Measurements from ENCODE around the gene PLEKHM2.

The PLEKHM2 gene

DNA sequence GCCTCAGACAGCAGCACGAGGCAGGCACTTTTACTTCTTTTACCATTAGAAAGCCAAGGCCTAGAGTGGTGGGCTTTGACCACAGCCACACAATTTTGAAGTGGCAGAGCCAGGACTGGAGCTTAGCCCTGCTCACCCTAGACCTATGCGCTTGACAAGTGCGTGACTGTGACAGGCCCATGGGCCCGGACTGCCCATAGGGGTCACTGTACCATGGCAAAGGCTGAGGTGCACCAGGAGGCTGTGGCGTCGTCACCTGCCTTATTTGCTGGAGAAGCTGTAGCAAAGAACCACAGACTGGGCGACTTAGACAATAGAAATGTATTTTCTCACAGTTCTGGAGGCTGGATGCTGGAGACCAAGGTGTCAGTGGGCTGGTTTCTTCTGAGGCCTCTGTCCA is 55.6 kb downstream of the PLEKHM2 start:
- no peak for FAIRE-seq
- TF ChIP-seq POLR2A (IDR thresholded peaks at IDR 0.05; ENCODE audit: low read depth, low read length), result no peak
- DNase-seq (ENCODE audit: insufficient read length, low spot score), result no peak

DNA sequence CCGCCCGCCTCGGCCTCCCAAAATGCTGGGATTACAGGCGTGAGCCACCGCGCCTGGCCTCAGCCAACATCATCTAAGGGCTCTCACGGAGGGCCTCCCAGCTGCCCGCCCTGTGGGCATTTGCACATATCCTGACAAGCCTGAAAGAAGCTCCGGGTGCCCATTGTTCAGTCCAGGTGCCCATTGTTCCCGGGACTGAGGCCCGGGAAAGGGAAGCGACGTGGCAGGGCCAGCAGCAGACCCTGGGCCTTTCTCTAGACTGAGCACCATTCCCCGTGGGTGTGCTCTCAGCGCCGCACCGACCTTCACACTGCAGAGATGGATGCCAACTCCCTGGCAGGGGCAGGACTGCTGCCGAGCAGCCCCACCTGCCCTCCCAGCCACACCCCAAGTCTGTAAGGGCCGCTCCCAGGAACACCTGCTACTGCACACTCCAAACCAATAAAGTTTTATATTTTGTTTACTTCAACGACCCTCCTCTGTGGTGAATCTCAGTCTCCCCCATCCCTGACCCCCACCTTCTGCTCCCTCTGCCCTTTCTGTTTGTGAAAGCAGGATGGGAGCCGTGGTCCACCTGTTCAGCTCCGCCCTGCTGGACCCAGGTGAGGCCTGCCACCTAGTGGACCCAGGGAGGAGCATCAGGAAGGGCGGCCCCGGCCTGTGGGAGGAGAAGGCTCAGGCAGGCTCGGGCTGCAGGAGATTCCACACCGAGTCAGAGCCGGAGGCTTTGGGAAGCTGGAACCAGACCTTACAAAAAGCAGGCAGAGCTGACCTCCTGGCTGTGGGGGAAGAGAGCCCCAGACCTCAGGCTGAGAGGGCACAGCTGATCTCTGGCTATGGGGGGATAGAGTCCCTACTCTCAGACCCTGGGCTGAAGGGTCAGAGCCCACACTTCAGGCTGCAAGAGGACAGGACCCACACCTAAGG is 57.1 kb downstream of the PLEKHM2 start:
- TF ChIP-seq POLR2A (IDR thresholded peaks at IDR 0.05; ENCODE audit: low read depth, low read length), result no peak
- FAIRE-seq (peak; percentile 70), DNase-seq (ENCODE audit: insufficient read length, low spot score) (peak; percentile 78)

DNA sequence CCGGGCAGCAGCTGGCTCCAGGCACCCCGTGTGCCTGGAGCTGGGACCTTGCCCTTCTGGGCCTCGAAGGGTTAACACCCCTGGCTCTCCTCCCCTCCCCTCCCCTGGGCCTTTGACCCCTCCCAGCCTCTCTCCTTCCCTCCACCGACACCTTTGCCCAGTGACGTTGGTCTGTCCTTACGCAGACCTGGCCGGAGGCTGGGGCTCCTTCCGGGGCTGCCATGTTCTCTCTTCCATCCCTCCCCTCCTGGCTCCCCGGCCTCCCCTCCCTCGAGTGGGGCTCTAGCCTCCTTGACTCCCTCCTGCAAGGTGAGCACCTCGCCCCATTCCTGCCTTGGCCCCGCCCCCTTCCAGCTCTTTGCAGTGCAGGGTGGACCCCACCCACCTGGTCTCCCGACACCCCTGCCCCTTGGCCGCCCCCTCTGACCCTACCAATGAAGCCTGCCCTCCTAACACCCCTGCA is 58.2 kb downstream of the PLEKHM2 start, which contains the start of gene TMEM82:
TMEM82 (plus strand) TSS at position 161 of the 463 bp plus-strand sequence; CDS start at position 222, 61 bp downstream.
- TF ChIP-seq POLR2A (IDR thresholded peaks at IDR 0.05; ENCODE audit: low read depth, low read length), result no peak
- FAIRE-seq, result no peak
- no peak for DNase-seq (ENCODE audit: insufficient read length, low spot score)

DNA sequence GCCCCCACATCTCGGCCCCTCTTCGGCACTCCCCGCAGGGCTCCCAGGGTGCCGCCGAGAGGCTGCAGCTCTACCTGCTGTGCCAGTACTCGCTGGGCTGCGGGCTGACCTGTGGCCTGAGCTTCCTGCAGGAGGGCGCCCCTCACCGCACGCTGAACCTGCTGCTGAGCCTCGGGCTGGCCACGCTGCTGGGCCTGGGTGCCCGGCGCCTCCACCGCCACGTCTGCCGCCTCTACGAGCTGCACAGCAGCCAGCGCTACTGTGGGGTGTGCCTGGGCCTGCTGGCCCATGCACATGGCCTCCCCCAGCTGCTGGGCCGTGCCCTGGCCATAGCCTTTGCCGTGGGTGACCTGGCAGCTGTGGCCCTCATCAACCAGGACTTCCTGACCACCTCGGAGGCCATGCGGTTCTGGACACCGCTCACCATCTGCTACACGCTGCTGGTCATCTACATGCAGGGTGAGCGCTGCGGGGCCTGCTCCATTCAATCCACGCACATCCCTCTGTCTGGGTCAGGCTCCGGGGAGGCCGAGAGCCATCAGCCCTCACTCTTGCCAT is 60.1 kb downstream of the PLEKHM2 start:
- TF ChIP-seq POLR2A (IDR thresholded peaks at IDR 0.05; ENCODE audit: low read depth, low read length), result no peak
- FAIRE-seq, result no peak
- no peak for DNase-seq (ENCODE audit: insufficient read length, low spot score)

DNA sequence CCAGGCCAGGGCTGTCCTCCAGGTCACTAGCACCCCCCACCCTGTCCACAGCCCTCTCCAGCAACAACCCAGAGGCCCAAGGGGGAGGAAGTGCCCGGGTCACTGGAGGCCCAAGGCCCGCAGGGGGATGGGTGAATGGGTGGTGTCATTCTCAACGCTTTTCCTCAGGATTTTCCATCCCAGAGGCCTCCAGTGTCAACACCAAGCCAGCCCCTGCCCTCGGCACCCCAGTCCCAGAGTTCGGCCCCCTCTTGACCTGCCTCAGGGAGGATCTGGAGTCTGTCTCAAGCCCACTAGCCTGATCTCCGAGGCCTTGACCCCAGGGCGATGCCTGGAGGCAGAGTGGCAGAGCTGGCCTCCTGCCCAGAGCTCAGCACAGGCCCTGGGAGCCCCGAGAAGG is 63.3 kb downstream of the PLEKHM2 start:
- FAIRE-seq, result no peak
- DNase-seq (ENCODE audit: insufficient read length, low spot score), result no peak

DNA sequence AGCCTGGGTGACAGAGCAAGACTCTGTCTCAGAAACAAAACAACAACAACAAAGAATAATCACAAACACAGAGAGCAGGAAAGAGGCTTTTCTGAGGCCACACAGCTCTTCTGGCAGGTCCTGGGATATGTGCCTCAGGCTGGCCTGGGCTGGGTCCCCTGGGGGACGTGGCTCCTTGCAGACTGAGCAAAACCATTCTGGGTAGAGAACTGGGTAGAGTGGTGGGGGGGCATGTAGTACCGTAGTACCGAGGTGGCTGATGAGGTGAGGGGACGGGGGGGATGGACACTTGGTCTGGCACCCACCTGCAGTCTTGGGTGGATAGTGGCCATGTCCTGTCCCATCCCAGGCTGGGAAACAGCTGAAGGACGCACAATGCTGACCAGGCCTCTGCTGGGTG is 64.1 kb downstream of the PLEKHM2 start:
- FAIRE-seq, result no peak
- no peak for DNase-seq (ENCODE audit: insufficient read length, low spot score)
- no peak for TF ChIP-seq POLR2A (IDR thresholded peaks at IDR 0.05; ENCODE audit: low read depth, low read length)

More for the DNA sequence above, 63.3 kb downstream of the PLEKHM2 start:
- no peak for TF ChIP-seq POLR2A (IDR thresholded peaks at IDR 0.05; ENCODE audit: low read depth, low read length)

DNA sequence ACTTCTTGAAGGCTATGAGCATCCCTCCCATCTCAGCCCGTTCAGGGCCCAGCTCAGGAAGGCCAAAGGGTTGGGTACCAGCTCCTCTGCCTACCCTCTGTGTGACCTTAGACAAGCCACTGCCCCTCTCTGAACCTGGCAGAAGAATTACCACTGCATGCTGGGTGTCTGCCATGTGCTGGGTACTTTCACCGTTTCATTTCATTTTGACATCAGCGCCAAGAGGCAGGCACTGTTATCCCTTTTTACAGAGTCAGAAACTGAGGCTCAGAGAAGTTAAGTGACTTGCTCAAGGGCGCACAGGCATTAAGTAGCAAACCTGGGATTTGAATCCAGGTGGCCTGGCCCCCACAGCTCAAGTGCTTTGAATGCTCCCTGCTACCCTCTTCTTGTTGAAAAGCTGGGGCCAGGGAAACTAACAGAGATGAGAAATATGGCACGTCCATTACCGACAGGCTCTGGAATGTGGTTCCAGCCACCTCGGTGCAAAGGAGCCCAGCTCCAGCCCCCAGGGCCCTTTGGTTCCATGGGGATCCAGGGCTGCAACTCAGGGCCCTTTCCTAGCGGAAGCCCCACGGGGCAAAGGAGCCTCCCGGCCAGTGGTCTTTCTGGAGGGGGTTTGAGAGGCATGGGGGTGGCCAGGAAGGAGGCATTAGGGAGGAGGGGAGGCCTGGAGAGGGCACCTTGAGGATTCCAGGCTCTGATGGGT is 64.7 kb downstream of the PLEKHM2 start:
- FAIRE-seq (no peak), DNase-seq (ENCODE audit: insufficient read length, low spot score) (no peak)
- TF ChIP-seq POLR2A (IDR thresholded peaks at IDR 0.05; ENCODE audit: low read depth, low read length), result no peak

DNA sequence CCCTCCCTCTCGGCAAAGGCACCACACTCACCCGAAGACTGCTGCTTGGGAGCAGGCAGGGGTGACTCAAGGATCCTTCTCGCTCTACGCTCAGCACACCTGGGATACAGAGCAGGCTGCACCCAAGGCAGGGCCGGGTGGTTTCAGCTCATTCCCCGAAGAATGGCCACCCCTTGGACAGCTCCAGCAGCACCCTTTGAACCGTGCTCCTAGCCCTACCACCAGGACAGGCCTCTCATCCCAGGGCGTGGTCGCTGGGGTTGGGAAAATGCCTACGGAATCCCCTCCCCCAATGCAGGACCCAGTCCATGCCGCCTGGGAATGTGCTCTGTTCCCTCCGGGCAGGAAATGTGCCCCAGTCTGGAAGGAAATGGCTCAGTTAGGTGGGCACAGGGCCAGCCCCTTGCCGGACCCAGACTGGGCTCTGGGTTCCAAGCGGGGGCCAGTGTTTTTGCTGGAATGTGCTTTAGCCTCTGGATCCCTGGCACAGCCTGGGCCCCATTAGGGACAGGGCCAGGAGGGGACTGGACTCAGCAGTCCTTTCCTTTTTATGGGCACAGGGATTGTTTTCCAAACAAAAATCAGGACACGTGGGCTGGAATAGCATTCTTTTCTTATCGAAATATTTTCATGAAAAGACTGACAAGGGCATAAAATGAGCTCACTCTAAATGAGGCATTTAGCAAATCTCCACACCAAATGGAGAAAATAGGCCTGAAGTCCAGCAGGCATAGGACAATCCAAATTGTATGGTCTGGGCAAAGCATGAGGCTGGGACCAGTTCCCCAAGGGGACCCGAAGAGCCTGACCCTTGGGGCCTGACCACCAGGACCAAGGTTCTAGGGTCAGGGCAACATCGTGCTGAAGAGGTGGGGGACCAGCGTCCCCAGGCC is 65.5 kb downstream of the PLEKHM2 start:
- TF ChIP-seq POLR2A (IDR thresholded peaks at IDR 0.05; ENCODE audit: low read depth, low read length), result no peak
- DNase-seq (ENCODE audit: insufficient read length, low spot score) (no peak), FAIRE-seq (no peak)

DNA sequence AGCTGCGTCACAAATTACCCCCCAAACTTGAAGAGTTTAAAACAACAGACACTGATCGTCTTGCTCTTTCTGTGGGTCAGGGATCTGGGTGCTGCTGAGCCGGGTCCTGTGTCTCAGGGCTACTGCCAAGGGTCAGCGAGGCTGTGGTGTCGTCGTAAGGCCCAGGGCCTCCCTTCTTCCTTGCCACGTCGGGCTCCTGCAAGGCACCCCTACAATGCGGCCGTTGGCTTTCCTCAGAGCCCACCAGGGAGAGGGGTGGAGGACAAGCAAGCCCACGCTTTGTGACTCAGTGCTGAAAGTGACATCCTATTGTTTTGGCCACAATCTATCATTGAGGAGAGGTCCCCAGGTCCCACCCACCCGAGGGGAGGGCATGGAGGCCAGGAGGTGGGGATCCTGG is 66.8 kb downstream of the PLEKHM2 start:
- no peak for TF ChIP-seq POLR2A (IDR thresholded peaks at IDR 0.05; ENCODE audit: low read depth, low read length)
- no peak for FAIRE-seq
- DNase-seq (ENCODE audit: insufficient read length, low spot score), result no peak

DNA sequence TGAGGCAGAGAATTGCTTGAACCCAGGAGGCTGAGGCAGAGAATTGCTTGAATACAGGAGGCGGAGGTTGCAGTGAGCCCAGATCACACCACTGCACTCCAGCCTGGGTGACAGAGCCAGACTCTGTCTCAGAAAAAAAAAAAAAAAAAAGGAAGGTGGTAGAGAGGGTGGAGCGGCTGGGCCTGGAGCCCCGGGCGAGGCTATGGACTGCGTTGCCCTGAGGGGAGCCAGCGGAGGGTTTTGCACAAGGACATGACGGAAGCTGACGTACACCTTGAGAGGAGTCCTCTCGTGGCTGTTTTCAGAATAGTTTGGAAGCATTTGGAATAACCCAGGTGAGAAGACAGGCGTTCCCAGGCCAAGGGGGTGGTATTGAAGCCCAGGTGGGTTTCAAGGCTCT is 67.6 kb downstream of the PLEKHM2 start:
- no peak for DNase-seq (ENCODE audit: insufficient read length, low spot score)
- TF ChIP-seq POLR2A (IDR thresholded peaks at IDR 0.05; ENCODE audit: low read depth, low read length), result no peak
- no peak for FAIRE-seq

DNA sequence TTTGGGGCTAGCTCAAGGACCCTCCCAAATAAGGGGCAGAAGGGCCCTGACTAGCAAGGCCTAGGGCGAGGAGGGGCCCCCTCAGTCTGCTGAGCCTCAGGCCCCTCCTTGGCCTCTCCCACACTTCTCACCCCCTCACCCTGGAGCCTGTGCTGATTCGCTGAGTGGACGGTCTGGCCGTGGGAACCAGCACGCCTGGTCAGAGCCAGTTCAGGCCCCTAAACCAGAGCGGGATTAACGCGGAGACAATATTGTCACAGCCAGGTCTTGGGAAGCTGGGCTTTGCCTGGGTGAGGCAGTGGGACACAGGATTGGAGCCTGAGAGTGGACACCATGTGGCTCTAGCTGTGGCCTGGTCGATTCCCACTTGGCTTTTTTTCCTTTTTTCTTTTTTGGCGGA is 69.7 kb downstream of the PLEKHM2 start:
- DNase-seq (ENCODE audit: insufficient read length, low spot score) (no peak), FAIRE-seq (no peak)
- no peak for TF ChIP-seq POLR2A (IDR thresholded peaks at IDR 0.05; ENCODE audit: low read depth, low read length)

DNA sequence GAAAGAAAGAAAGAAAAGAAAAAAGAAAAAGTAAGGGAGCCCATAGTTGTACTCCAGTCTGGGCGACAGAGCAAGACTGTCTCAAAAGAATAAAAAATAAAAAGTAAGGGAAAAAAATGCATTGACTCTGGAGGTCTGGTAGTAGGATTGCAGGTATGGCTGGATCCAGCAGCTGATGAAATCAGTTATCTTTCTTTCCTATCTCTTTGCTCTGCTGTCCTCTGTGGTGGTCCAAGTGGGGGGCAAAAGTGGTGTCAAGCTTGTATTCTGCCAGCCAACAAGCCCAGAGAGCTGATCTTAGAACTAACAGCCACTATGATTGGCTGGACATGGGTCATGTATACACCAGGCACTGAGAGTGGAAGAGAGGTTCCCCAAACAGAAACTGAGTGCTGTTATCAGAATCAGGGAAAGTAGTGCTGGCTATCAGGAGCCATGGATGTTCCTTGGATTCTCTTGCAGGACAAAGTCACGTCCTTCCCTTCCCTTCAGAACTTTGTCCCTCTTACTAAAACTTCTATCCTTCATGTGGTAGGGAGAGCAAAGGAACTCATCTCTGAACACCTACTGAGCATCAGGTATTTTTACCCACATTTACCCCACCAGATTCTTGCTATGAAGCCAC is 71.0 kb downstream of the PLEKHM2 start:
- FAIRE-seq, result no peak

DNA sequence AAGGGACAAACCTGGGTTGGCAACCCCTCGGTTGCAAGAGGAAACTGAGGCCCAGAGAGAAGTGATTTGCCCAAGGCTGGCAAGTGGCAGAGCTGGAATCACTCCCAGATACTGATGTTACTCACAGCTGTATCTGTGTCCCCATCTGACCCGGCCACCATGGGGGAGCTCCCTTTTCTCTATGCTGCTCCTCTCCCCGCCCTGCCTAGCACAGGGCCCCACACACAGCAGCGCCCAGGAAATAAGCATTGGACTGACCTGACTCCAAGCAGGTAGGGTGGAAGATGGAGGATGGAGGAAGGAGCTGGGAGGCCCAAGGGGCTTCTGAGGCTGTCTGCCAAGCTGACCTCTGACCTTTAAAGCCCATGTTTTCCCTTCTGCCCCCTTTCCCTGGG is 71.5 kb downstream of the PLEKHM2 start:
- FAIRE-seq, result peak; percentile 23

More for the DNA sequence above, 71.0 kb downstream of the PLEKHM2 start:
- no peak for TF ChIP-seq POLR2A (IDR thresholded peaks at IDR 0.05; ENCODE audit: low read depth, low read length)
- no peak for DNase-seq (ENCODE audit: insufficient read length, low spot score)

More for the DNA sequence above, 71.5 kb downstream of the PLEKHM2 start:
- no peak for DNase-seq (ENCODE audit: insufficient read length, low spot score)
- no peak for TF ChIP-seq POLR2A (IDR thresholded peaks at IDR 0.05; ENCODE audit: low read depth, low read length)
